ENCODE data around the gene EPHA7.

Gene EPHA7

GRCh38 chr6:93365445-93365844, 53.9 kb downstream of the EPHA7 start:
- no peak overlapping the region for H3K27ac ChIP-seq
- POLR2A ChIA-PET (ENCODE audit: low non-redundant PET) = no interaction called here
- no peak for TF ChIP-seq CTCF (conservative IDR thresholded peaks at IDR 0.05; ENCODE audit: low read depth)
- no peak for DNase-seq (ENCODE audit: low spot score)
- CTCF ChIA-PET = interaction anchor here (0.5 kb wide), 1 partner anchor 905 kb away, joined by 3 read pairs; no protein-coding TSS in a partner anchor

- CTCF ChIA-PET = no interaction called here
- POLR2A ChIA-PET (ENCODE audit: low non-redundant PET) = no interaction called here
- no peak for TF ChIP-seq CTCF (conservative IDR thresholded peaks at IDR 0.05; ENCODE audit: low read depth)
Measured at GRCh38 chr6:93358435-93358834, 60.9 kb downstream of the EPHA7 start.

GRCh38 chr6:93352604-93353003, 66.8 kb downstream of the EPHA7 start:
- ChIA-PET CTCF (no interaction called here), POLR2A (ENCODE audit: low non-redundant PET) (no interaction called here)
- DNase-seq (ENCODE audit: low spot score) = no peak
- no peak overlapping the region for H3K27ac ChIP-seq
- no peak for TF ChIP-seq CTCF (conservative IDR thresholded peaks at IDR 0.05; ENCODE audit: low read depth)

More at GRCh38 chr6:93358435-93358834, 60.9 kb downstream of the EPHA7 start:
- no peak for DNase-seq (ENCODE audit: low spot score)
- H3K27ac ChIP-seq = no peak overlapping the region

DNA sequence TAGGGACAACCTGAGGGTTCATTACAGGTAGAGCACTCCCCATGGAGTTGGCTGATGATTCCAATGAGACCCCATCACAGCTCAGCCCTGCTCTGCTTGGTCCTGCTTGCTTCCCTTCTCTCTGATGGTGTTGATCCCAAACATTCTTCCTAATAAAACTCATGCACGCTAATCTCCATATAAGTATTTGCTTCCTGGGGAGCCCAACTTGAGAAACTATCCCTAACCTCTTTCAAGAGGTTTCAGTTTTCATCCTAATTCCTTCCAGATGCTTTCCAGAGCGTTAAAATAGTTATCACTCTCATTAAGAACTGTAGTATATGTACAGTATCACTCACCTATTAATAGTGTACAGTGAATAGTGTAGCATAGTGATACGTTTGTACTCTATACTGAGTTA, 68.1 kb downstream of the EPHA7 start:
- CTCF ChIA-PET = no interaction called here
- DNase-seq (ENCODE audit: low spot score) = no peak

DNA sequence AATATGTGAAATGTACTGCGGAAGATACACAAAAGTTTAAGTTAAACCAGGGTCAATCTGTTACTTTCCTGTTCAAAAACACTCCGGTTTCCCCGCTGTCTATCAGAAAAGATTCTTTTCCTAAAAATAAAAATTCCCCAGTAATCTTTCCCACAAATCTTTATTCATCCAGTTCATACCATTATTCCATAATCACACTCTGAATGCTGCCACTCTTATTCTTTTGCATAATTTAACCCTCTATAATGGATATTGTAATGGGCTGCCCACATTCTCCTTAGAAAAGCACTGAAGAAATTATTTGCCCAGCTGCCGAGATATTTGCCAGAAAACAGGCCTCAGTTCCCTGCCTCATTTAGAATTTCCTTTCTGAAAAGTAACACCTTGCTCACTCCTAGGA, 68.6 kb downstream of the EPHA7 start:
- CTCF ChIA-PET = no interaction called here
- TF ChIP-seq CTCF (conservative IDR thresholded peaks at IDR 0.05; ENCODE audit: low read depth) = no peak
- no peak for DNase-seq (ENCODE audit: low spot score)
- H3K27ac ChIP-seq = no peak overlapping the region
- POLR2A ChIA-PET (ENCODE audit: low non-redundant PET) = no interaction called here

More for the DNA sequence above, 68.1 kb downstream of the EPHA7 start:
- POLR2A ChIA-PET (ENCODE audit: low non-redundant PET) = no interaction called here
- no peak for TF ChIP-seq CTCF (conservative IDR thresholded peaks at IDR 0.05; ENCODE audit: low read depth)
- H3K27ac ChIP-seq = no peak overlapping the region

- POLR2A ChIA-PET (ENCODE audit: low non-redundant PET) = no interaction called here
- no peak overlapping the region for H3K27ac ChIP-seq
- CTCF ChIA-PET = no interaction called here
- no peak for TF ChIP-seq CTCF (conservative IDR thresholded peaks at IDR 0.05; ENCODE audit: low read depth)
- DNase-seq (ENCODE audit: low spot score) = no peak
Measured at GRCh38 chr6:93344333-93344835, 75.0 kb downstream of the EPHA7 start.

- ChIA-PET CTCF (no interaction called here), POLR2A (ENCODE audit: low non-redundant PET) (no interaction called here)
- no peak for TF ChIP-seq CTCF (conservative IDR thresholded peaks at IDR 0.05; ENCODE audit: low read depth)
- DNase-seq (ENCODE audit: low spot score) = no peak
- H3K27ac ChIP-seq = no peak overlapping the region
Measured at GRCh38 chr6:93343476-93343875, 75.9 kb downstream of the EPHA7 start.
